ENCODE data around the gene ST6GALNAC3. TPM values are rescaled to one million over a fixed set of nuclear protein-coding genes. Genes with fewer than 3 reads are reported as not detected.
"Not testable (repeated sequence)": the region's sequence is repeated elsewhere in the genome, so short reads cannot be mapped to it uniquely, and the experiment has no call there.

Gene ST6GALNAC3
- total RNA-seq, 2 donors from 2014 or later, result 12.9 to 18.9 TPM

DNA sequence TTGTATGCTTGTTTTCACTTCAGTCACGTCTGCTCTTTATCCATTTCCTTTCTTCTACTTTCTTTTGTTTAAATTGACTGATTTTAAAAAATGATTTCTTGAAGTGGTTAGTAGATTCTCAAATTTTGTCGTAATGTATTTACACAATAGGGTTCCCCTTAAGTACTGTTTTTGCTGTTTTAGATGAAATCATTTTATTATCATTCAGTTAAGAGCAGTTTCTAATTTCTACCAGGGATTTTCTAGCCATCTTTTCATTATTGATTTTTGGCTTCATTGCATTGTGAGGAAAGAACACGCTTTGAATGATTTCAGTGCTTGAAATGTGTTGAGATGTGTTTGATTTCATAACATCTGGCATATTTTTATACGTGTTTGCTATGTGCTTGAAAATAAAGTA is 27.0 kb downstream of the ST6GALNAC3 start:
- intact Hi-C loops (cut with DNase I), result no loop called here
- no peak for DNase-seq (ENCODE audit: low spot score)

DNA sequence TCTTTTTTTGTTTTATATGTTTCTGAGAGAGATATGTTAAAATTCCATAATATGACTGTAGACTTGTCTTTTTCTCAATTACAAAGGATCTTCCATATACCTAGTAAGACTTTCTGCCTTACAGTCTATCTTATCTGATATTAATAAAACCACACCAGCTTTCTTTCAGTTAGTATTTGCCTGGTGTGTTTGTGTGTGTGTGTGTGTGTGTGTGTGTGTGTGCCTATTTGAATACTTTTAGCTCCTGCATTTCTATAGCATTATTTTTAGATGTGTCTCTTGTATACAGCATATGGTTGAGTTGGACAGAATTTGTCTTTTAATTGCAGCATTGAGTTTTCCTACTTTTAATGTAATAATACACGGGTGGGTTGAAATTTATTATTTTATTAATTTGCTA is 27.5 kb downstream of the ST6GALNAC3 start:
- intact Hi-C loops (cut with DNase I), result no loop called here
- DNase-seq (ENCODE audit: low spot score), result no peak

DNA sequence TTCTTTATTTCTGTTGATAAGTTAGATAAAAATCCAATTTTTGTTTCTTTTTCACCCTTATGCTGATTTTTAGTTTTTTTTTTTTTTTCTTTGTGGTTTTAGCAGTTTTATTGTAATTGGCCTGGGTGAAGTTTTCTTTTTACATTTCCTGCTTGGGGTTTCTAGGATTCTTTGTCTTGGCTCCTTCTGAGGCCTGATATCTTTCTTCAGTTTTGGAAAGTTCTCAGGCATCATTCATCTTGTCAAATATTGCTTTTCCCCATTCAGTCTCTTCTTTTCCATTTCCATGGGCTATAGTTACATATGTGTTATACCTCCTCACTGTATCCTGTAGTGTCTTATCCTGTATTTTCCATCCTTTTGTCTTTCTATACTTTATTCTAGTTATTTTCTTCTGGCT is 28.5 kb downstream of the ST6GALNAC3 start:
- no peak for DNase-seq (ENCODE audit: low spot score)
- intact Hi-C loops (cut with DNase I), result no loop called here

DNA sequence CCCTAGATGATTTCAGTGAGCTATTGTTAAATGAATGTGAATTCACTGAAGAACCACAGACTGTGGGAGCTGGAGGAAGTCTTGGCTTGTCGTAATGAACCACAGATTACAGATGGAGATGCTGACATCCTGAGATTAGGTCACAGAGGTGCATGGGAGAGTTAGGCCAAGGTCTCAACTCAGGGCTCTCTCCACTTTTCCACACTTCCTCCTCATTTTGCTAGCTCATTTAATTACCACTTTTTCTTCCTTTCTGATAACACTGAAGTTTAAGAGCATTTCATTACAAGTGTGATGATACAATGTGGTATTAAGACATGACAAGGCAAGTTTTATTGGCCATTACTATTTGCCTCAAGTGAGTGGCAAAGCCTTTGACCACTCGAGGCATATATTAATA is 30.8 kb downstream of the ST6GALNAC3 start:
- intact Hi-C loops (cut with DNase I), result no loop called here
- DNase-seq (ENCODE audit: low spot score), result no peak

DNA sequence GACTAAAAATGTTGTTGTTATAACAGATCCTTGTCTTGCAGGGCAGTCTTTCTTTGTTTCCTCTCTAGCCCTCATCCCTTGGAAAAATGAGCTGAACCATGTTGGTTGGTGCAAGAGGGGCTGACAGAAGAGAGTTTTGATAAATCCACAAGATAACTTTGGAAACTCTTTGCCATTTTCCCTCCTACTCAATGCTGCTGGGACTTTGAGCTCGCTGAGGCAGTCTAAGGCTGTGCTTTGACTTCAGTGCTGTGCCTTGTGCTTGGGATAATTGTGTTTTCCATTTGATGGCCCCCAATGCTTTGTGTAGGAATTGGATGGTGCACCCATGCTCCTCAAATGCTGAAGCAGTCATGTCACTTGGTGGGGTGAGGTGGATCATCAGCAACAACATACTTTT is 31.7 kb downstream of the ST6GALNAC3 start:
- no peak for DNase-seq (ENCODE audit: low spot score)
- intact Hi-C loops (cut with DNase I), result no loop called here

DNA sequence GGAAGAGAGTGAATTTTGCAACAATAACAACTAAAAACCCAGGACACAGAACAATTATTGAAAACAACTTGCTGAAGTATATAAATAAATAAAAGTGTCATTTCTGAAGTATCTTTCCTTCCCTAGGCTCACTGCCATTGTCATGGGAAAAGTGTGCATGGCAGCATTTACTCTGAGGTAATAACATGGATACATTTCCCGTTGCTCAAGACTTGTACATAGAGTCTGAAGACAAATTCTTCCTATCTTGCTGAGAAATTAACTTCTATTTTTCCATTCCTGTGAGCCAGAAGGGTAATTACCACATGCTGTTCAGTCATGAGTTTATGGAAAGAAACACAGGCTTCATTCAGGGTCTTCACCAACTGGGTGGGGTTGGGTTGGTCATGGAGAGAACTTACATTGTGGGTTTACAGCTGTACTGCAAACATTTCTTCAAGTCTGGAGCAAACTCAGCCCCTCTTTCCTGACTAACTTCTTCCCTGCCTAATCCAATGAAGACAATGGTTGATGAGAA is 32.2 kb downstream of the ST6GALNAC3 start:
- intact Hi-C loops (cut with DNase I), result no loop called here
- no peak for DNase-seq (ENCODE audit: low spot score)

DNA sequence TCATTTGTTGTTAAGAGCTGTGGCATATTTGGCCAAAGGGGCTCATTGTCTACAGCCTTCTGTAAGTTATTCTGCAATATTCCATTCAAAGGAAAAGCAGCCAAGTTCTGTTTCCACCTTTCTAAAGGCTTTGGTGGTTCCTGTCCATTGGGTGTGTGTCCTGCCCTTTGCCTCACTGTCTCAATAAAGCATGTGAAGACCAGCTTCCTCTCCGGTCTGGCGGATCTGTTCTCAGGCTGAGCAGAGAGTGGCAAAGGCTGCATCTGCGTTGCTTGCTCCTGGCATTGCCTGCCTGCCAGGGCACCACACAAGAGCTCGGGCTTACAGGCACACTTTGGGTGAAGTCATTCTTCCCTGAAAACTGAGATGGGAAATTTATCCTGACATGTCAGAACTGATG is 34.9 kb downstream of the ST6GALNAC3 start:
- intact Hi-C loops (cut with DNase I), result no loop called here
- no peak for DNase-seq (ENCODE audit: low spot score)

DNA sequence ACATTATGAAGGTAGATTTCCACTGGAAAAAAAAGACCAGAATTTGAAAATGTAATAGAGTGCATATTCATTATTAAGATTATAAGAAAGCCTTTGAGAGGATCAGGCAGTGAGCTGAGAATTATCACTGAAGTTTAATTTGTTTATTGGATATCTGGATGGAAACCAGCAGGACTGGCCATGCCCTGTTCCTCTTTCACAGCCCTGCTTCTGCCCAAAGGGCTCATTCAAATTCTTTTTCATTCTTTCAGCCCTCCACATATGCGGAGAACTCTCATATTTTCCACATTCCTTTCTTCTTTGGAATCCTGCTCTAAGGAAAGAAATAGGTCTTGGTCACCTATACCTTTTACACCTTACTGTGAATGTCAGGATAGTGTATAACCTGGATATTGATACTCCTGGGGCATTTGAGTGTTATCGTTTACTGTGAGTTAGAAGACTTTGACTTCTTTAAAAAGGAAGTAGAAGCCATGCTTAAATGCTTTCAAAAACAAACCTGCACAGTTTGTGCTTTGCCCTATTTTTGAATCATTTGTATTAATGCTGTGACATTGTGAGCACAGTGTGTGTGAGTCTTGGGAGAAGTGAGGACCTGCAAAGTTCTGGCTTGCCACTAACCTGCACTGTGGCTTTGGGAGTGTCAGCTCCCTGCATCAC is 35.5 kb downstream of the ST6GALNAC3 start:
- intact Hi-C loops (cut with DNase I), result no loop called here
- DNase-seq (ENCODE audit: low spot score), result no peak

DNA sequence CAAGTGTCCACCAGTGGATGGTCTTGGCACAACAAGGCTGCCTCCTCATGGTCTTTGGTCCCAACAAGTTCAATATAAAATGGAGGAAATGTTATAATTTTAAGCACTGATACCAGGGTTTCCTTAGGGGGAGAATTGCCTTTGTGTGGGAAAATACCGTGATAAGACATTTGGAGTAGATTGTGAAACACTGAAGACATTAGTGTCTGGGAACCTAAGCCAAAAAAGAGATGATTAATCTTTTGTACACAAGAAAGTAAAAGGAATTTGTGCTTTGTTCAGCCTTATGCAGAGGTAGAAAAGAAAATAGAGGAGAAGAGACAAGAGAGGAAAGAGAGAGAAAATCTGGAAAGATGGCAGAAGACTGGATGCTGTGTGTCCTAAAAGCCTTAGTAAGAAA is 36.1 kb downstream of the ST6GALNAC3 start:
- DNase-seq (ENCODE audit: low spot score), result no peak
- intact Hi-C loops (cut with DNase I), result no loop called here

DNA sequence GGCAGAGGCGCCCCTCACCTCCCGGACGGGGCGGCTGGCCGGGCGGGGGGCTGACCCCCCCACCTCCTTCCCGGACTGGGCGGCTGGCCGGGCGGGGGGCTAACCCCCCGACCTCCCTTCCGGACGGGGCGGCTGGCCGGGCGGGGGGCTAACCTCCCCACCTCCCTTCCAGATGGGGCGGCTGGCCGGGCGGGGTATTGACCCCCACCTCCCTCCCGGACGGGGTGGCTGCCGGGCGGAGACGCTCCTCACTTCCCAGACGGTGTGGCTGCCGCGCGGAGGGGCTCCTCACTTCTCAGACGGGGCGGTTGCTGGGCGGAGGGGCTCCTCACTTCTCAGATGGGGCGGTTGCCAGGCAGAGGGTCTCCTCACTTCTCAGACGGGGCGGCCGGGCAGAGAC is 37.8 kb downstream of the ST6GALNAC3 start:
- intact Hi-C loops (cut with DNase I); DNase-seq (ENCODE audit: low spot score): not testable (repeated sequence)

DNA sequence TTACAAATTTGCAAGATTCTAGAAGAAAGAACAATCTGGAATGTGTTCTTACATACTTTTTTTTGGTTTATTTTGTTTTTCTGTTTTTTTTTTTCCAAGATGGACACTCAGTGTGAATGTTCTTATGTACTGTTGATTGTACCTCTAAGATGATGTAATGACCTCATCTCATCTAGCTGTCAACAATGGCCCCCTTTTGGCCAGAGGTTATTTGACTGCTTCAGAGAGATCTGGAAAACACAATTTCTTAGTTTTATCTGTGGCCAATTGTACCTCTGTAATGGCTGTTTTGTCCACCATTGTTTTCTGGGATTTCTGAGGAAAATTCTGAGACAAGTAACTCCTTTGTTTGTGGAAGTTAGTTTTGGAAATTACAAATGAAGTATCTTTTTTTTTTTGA is 38.9 kb downstream of the ST6GALNAC3 start:
- intact Hi-C loops (cut with DNase I), result no loop called here
- no peak for DNase-seq (ENCODE audit: low spot score)

DNA sequence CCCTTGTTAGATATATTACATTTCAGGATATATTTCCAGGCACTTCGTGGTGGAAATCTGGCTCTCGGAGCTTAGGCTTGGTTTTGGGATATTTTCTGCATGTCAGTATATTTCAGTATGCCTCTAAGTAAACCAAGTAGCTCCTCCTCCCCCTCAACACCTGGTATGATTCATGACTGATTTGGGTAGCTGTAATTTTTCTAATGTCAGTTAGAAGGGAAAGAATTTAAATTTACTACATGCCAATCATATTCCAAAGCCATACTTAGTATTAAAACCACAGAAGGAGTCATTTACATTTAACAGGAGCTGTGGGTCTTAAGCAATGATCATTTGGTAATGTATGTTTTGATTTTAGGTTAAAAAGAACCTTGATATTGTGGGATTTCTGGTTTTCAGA is 40.6 kb downstream of the ST6GALNAC3 start:
- intact Hi-C loops (cut with DNase I), result no loop called here
- DNase-seq (ENCODE audit: low spot score), result no peak

DNA sequence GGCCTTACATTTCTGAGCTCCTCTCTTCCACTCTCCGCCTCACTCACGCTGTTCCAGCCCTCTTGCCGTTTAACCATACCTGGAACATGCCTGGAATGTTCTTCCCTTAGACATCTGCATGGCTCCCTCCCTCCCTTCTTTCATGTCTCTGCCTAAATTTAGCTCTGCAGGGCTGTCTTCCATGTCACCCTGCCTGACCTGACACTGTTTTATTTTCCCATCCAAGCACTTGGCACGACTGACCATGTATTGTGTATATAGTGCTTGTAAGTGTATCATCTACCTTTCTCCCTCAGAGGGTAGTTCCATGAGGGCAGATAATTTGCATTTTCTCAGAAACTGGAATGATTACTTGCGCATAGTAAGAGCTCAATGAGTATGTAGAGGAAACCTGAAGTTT is 47.3 kb downstream of the ST6GALNAC3 start:
- intact Hi-C loops (cut with DNase I), result no loop called here

DNA sequence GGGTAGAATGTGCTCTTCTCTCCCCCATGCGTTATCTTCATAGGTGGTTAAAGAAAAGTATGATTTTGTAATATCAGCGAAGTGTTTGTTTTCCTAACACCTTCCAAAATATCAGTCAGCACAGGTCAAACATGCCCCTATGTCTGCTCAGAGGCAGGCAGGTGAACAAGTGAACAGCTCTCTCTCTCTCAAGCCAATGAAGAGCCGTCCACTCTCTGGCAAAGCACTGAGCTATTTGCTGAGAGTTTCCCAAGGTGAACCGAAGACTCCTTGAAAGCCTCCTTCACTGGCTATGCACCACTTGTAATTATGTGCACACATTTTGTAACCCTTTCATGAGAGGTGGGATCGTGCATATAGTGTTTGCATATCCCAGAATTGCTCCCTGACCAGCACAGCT is 47.7 kb downstream of the ST6GALNAC3 start:
- intact Hi-C loops (cut with DNase I), result no loop called here
- no peak for DNase-seq (ENCODE audit: low spot score)

More for the DNA sequence above, 47.3 kb downstream of the ST6GALNAC3 start:
- DNase-seq (ENCODE audit: low spot score), result no peak

DNA sequence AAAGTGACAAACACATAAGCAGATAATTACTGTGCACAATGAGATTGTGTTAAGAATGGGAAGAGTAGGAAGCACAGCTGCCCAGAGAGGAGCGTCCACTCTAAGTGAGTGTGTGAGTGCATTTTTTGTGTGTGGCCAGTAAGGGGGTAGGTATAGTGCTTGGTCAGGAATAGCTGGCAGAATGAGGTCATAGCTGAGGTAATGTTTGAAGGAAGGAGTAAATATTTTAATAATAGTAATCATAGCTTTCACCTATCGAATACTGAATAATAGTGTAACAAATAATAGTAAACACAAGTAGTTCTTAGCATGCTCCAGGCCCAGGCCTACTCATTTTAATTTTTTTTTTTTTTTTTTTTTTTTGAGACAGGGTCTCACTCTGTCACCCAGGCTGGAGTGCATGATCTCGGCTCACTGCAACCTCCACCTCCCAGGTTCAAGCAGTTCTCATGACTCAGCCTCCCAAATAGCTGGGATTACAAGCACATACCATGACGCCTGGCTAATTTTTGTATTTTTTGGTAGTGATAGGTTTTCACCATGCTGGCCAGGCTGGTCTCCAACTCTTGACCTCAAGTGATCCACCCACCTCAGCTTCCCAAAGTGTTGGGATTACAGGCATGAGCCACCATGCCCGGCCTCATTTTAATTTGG is 49.0 kb downstream of the ST6GALNAC3 start:
- intact Hi-C loops (cut with DNase I); DNase-seq (ENCODE audit: low spot score): not testable (repeated sequence)

DNA sequence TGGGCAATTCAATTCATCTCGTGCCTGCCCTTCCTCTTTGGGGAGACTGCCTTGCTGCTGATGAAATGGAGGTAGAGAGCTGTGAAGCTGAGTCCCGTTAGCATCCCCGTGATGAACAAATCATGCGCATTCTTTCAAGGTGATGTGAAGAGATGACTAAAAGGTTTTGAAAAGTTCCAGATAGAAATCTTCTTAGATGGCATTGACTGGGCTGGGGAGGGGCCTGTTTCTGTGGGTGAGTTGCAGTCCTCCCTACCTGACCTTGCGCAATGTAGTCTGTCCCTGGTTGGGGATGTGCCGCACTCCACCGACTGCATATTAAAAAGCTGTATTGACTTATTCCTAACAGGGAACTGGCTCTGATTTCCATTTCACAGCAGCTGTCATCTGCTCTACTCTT is 49.6 kb downstream of the ST6GALNAC3 start:
- DNase-seq (ENCODE audit: low spot score), result no peak
- intact Hi-C loops (cut with DNase I), result no loop called here

DNA sequence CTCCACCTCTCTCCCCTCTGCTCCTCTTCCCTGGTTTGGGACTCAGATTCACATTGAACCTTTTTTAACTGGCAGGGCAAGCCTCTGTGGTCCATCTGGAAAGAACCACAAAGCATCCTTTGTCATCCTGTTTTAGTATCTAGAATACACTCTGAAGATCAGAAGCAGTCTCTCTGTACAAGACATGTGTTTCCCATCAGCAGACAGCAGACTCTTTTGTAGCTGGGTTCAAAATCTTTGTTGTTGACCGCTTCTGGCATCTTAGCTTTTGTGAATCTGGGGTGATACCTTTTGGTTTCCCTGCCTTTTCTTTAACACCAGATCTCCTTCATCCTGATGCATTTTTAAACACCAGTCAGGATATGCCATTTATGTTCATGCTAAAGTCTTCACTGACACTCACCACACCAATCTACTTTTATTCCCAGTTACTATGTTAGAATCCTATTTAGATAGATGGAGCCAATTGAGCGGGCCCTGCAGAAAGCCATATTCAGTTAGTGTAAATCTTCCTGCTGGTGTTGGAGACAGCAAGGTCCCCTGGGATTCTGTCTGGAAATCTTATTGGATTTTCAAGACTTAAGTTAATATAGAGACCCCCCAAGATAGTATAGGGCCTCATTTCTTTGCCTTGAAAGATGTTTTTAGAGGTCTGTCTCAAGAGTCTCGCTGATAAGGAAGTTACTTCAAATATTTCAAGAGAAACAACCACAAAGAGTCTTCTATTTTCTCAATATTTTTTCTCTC is 51.1 kb downstream of the ST6GALNAC3 start:
- intact Hi-C loops (cut with DNase I), result no loop called here
- no peak for DNase-seq (ENCODE audit: low spot score)

DNA sequence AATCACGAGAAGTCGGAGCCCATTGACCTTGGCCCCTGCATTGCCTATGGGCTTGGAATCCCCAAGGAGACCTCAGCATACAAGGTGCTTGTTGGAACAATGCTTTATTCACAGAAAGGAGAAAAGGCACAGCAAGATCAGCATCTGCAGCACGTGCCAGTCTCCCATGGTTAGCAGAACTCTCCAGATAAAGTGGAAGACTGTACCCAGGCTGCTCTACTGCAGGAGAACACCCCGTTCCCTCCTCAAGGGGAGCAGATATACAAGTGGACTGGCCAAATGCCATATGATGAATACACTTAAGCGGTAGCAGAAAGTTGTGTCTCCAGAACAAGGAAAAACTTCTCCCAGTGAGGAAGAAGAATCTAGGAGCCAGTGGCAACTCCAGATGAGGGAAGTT is 53.5 kb downstream of the ST6GALNAC3 start:
- intact Hi-C loops (cut with DNase I), result no loop called here
- no peak for DNase-seq (ENCODE audit: low spot score)

DNA sequence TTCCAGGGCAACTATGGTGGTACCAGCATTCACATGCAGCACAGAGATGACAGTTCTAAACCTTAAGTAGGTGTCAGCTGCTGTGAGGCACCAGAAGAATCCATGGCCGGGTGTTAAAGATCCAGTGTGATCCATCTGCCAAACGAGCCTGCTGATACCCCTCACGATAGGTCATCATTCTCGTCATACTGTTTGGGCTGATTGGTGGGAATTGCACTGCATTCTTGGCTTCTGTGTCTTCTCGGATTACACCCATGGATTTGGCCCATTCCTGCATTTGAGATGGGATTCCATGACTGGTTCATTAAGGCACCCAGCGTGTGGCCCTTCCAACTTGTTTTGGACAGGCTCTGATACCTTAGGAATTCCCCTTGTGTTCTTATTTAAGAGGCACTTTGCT is 55.2 kb downstream of the ST6GALNAC3 start:
- no peak for DNase-seq (ENCODE audit: low spot score)
- intact Hi-C loops (cut with DNase I), result loop anchor here in 1 of 2 donors (1.0 kb wide), 1 partner anchor 29 kb away; no protein-coding TSS in a partner anchor

DNA sequence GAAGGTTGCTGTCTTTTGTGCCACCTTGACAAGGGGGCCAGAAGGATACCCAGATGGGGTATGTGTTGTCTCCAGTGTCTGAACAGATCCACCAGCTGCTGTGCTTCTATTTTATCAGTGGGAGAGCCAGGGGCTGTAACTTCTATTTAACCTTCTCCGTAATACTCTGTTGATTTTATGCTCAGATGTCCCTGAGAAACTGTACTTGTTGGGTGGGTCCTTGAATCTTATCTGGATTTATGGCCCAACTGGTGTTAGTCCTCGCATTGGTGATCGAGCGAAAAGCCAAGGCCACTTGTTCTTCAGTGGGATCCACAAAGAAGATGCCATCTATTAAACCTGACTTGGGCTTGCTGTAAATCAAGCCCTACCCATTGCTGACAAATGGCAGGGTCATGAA is 56.4 kb downstream of the ST6GALNAC3 start:
- DNase-seq (ENCODE audit: low spot score), result no peak
- intact Hi-C loops (cut with DNase I), result no loop called here
